MM.1S (cell line): Measurements from ENCODE around the gene PCK1.

ENCODE experiments used
- DNase-seq: peaks from one replicate; pipeline ENCODE4 v3.0.0-alpha.2; 2015
- H2AFZ ChIP-seq: fragments of 300-600 bp; sonication (generic); 2 replicates; pipeline ENCODE4 v1.6.0; 2016; ENCODE audit warnings: antibody characterized with exemption, low read length
- H3F3A ChIP-seq: fragments of 300-600 bp; sonication (generic); 2 replicates; pipeline ENCODE4 v1.6.1; 2016; ENCODE audit warnings: mild to moderate bottlenecking, antibody characterized with exemption, low read length, moderate library complexity, mixed read lengths; ENCODE audit not compliant: insufficient read depth
- H3K27ac ChIP-seq: fragments of 300-600 bp; sonication (generic); 2 replicates; pipeline ENCODE4 v1.5.1; 2016; ENCODE audit warnings: mild to moderate bottlenecking, low read length
- H3K27me3 ChIP-seq: fragments of 300-600 bp; sonication (generic); replicated peaks from 2 replicates; pipeline ENCODE4 v1.6.0; 2016; ENCODE audit warnings: low read length; ENCODE audit not compliant: insufficient read depth
- H3K36me3 ChIP-seq: fragments of 300-600 bp; sonication (generic); replicated peaks from 2 replicates; pipeline ENCODE4 v1.6.1; 2016; ENCODE audit warnings: mild to moderate bottlenecking, low read length, mixed read lengths; ENCODE audit not compliant: insufficient read depth
- H3K4me1 ChIP-seq: fragments of 300-600 bp; sonication (generic); 2 replicates; pipeline ENCODE4 v1.6.1; 2016; ENCODE audit warnings: low read length, mixed read lengths
- H3K4me2 ChIP-seq: fragments of 300-600 bp; sonication (generic); 2 replicates; pipeline ENCODE4 v1.6.0; 2016; ENCODE audit warnings: low read depth, low read length
- H3K4me3 ChIP-seq: fragments of 300-600 bp; sonication (generic); 2 replicates; pipeline ENCODE4 v1.5.1; 2016; ENCODE audit warnings: low read length, mixed read lengths
- H3K79me2 ChIP-seq: fragments of 300-600 bp; sonication (generic); 2 replicates; pipeline ENCODE4 v1.6.1; 2016; ENCODE audit warnings: mixed run types, low read length, mixed read lengths
- H3K9ac ChIP-seq: fragments of 300-600 bp; sonication (generic); 2 replicates; pipeline ENCODE4 v1.6.1; 2016; ENCODE audit warnings: low read length, mixed read lengths
- H3K9me2 ChIP-seq: fragments of 300-600 bp; sonication (generic); replicated peaks from 2 replicates; pipeline ENCODE4 v1.6.1; 2016; ENCODE audit warnings: mild to moderate bottlenecking, low read length, mixed read lengths; ENCODE audit not compliant: insufficient read depth
- H3K9me3 ChIP-seq: fragments of 300-600 bp; sonication (generic); replicated peaks from 2 replicates; pipeline ENCODE4 v1.6.1; 2016; ENCODE audit warnings: mild to moderate bottlenecking, low read length, mixed read lengths; ENCODE audit not compliant: insufficient read depth
- H4K20me1 ChIP-seq: fragments of 300-600 bp; sonication (generic); 2 replicates; pipeline ENCODE4 v1.6.1; 2016; ENCODE audit warnings: mild to moderate bottlenecking, low read length, moderate library complexity, mixed read lengths; ENCODE audit not compliant: insufficient read depth
- EZH2 ChIP-seq: fragments of 300-600 bp; sonication (generic); optimal IDR thresholded peaks from 2 replicates; pipeline ENCODE3; 2017; ENCODE audit warnings: low read depth, mild to moderate bottlenecking, antibody characterized with exemption, low read length, mixed read lengths
- EZH2phosphoT487 ChIP-seq: fragments of 300-600 bp; sonication (generic); IDR thresholded peaks from 2 replicates; pipeline ENCODE4 v1.6.1; 2018; ENCODE audit warnings: antibody characterized with exemption, low read length
- TF ChIP-seq, protein P1 (sequence below): fragments of 300-600 bp; sonication (generic); IDR thresholded peaks from 2 replicates; pipeline ENCODE4 v1.5.1; 2016; ENCODE audit warnings: antibody characterized with exemption, low read length, mixed read lengths

The PCK1 gene

DNA sequence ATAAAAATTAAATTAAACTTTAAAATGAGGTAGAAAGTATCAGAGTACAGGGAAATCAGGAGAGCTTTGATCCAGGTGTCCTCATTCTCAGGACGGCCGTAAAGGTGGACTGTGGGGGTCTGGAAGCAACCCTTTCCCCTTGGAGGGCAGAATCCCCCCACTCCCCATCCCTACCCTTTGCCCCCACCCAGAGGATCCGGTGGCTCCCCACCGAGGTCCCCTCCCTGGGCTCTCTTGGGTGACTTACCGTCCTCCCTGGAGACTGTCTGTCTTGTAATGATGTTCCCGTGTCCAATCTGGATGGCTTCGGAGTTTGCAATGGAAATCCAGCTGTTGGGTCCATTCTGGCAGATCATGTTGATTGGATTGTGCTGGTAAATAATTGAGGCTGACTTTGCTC is 52.0 kb downstream of the PCK1 start:
- Histone ChIP-seq H3K4me1 (peaks cover 13% of the 10 kb centered on the region), H3K79me2 (peaks cover 50% of the 10 kb centered on the region), H3K4me3 (no peak overlapping the region), H3F3A (peaks cover 4% of the 10 kb centered on the region), H3K36me3 (peaks cover 24% of the 10 kb centered on the region), H3K4me2 (no peak overlapping the region), H4K20me1 (no peaks in the 10 kb centered on the region), H3K9me3 (no peaks in the 10 kb centered on the region), H3K9ac (no peak overlapping the region), H3K27ac (no peak overlapping the region), H3K27me3 (no peaks in the 10 kb centered on the region), H2AFZ (no peak overlapping the region), H3K9me2 (no peaks in the 10 kb centered on the region)
- TF ChIP-seq EZH2phosphoT487 (no peak), EZH2 (no peak)
- TF ChIP-seq, protein P1, sequence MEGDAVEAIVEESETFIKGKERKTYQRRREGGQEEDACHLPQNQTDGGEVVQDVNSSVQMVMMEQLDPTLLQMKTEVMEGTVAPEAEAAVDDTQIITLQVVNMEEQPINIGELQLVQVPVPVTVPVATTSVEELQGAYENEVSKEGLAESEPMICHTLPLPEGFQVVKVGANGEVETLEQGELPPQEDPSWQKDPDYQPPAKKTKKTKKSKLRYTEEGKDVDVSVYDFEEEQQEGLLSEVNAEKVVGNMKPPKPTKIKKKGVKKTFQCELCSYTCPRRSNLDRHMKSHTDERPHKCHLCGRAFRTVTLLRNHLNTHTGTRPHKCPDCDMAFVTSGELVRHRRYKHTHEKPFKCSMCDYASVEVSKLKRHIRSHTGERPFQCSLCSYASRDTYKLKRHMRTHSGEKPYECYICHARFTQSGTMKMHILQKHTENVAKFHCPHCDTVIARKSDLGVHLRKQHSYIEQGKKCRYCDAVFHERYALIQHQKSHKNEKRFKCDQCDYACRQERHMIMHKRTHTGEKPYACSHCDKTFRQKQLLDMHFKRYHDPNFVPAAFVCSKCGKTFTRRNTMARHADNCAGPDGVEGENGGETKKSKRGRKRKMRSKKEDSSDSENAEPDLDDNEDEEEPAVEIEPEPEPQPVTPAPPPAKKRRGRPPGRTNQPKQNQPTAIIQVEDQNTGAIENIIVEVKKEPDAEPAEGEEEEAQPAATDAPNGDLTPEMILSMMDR: no peak
- DNase-seq: no peak

DNA sequence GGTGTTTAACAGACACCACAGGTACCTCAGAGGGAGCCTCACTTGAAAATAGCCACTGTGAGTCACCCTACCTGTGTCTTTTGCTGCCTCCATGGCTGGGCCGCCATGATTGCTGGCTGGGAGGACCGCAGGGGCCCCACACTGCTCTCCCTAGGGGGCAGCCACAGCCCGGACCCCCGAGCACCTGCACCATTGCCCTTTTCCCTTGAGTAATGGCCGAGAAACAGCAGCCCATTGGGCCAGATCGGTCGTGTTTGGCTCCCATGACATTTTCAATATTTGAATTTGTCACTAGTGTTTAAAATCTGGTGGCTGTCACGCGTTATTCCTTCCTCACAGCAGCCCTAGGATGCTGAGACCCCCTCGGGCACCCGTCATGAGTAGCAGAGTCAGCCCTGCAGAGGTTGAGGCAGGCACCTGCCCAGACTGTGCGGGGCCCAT is 52.6 kb downstream of the PCK1 start:
- H3K9ac ChIP-seq: no peak overlapping the region
- TF ChIP-seq EZH2phosphoT487 (no peak), EZH2 (no peak)
- TF ChIP-seq, protein P1: no peak
- H3F3A ChIP-seq: peaks cover 10% of the 10 kb centered on the region
- H3K9me2 ChIP-seq: no peaks in the 10 kb centered on the region
- H3K36me3 ChIP-seq: peaks cover 24% of the 10 kb centered on the region
- H3K9me3 ChIP-seq: no peaks in the 10 kb centered on the region
- no peak overlapping the region for H2AFZ ChIP-seq
- H3K4me3 ChIP-seq: no peak overlapping the region
- H3K27me3 ChIP-seq: no peaks in the 10 kb centered on the region
- no peak overlapping the region for H3K27ac ChIP-seq
- peaks cover 55% of the 10 kb centered on the region for H3K79me2 ChIP-seq
- no peak overlapping the region for H3K4me2 ChIP-seq
- DNase-seq: no peak
- H3K4me1 ChIP-seq: peaks cover 13% of the 10 kb centered on the region
- H4K20me1 ChIP-seq: no peaks in the 10 kb centered on the region

DNA sequence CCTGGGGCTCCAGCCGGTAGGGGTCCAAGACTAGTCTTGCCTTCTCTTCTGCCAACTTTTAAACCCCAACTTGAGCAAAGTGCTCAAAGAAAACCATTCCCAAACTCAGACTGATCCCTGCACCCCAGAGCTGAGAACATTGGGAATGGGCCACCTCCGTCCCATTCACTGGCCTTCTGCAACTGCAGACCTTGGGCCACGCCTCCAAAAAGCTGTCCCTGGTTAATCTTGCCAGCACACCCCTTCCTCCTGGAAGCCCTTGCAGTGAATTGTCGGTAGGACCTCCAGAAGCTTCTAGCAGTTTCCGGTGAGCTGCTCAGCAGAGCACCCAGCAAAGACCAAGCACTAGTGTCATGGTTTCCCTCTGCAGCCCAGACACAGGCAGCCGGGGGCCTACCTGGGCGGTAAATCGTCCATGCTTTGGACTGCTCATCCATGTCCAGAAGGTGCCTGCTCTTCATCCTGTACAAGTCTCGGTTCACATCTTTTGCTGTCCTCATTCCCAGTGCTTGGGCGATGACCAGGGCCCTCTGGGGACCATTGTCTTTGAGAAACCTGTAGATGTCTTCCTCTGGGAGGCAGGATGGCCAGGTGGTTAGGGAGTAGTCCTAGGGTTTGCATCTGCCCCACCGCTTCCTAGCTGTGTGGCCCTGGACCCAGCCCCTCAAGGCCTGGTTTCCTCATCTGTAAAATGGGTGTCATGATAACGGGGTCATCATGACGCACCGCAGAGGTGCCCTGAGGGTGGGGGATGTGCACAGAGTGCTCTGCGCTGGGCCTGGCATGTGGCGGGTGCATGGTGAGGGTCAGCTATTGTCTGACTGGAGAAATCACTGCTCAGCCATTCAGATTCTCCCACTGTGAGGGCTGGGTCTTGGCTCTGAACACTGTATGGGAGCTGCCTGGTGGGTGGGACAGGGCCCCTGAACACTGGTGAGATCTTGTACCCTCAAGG is 53.9 kb downstream of the PCK1 start:
- no peak overlapping the region for H2AFZ ChIP-seq
- no peak overlapping the region for H3K9ac ChIP-seq
- H3K79me2 ChIP-seq: peaks cover 55% of the 10 kb centered on the region
- no peaks in the 10 kb centered on the region for H3K9me2 ChIP-seq
- DNase-seq: no peak
- H3K4me2 ChIP-seq: no peak overlapping the region
- H3K27ac ChIP-seq: no peak overlapping the region
- H3K36me3 ChIP-seq: peaks cover 24% of the 10 kb centered on the region
- no peaks in the 10 kb centered on the region for H3K27me3 ChIP-seq
- TF ChIP-seq EZH2phosphoT487 (no peak), EZH2 (no peak)
- TF ChIP-seq, protein P1: no peak
- no peaks in the 10 kb centered on the region for H4K20me1 ChIP-seq
- H3K4me1 ChIP-seq: peaks cover 13% of the 10 kb centered on the region
- no peak overlapping the region for H3K4me3 ChIP-seq
- H3K9me3 ChIP-seq: no peaks in the 10 kb centered on the region
- H3F3A ChIP-seq: peaks cover 22% of the 10 kb centered on the region
